Testis (tissue), 2 donors: ENCODE results near the gene MEIS2.

Experiments used
- CTCF ChIP-seq, 3 experiments: fragments of 450-650 bp in 2 of 3; fragments of 200-600 bp in 1 of 3; sonication (generic) in 1 of 3; IDR thresholded peaks; one replicate each; pipeline ENCODE4 v1.5.1; 2016 to 2019; ENCODE audit warnings: antibody characterized with exemption in 3 of 3, mild to moderate bottlenecking in 2 of 3, moderate library complexity in 1 of 3
- POLR2A ChIP-seq: fragments of 450-650 bp; IDR thresholded peaks from one replicate; pipeline ENCODE4 v1.6.1; 2017; ENCODE audit warnings: antibody characterized with exemption, mild to moderate bottlenecking, moderate library complexity

GRCh38 chr15:36999778-37000177, 100.6 kb downstream of the MEIS2 start:
- TF ChIP-seq CTCF (IDR thresholded peaks at IDR 0.05) (no peak), POLR2A (no peak)
